Measurements from ENCODE around the gene M6PR. TPM values are rescaled to one million over a fixed set of nuclear protein-coding genes. Genes with fewer than 3 reads are reported as not detected.
"Not testable (repeated sequence)": the region's sequence is repeated elsewhere in the genome, so short reads cannot be mapped to it uniquely, and the experiment has no call there.

The M6PR gene
- total RNA-seq, 2 donors from 2014 or later = 78.4 to 83.6 TPM

- intact Hi-C loops (cut with DNase I) = loop anchor here in 1 of 2 donors (10.0 kb wide), 1 partner anchor 79 kb away; no protein-coding TSS in a partner anchor
- DNase-seq (ENCODE audit: low spot score) = no peak
These were observed 6.6 kb upstream of the M6PR start for GRCh38 chr12:8956073-8956472.

GRCh38 chr12:8953773-8954402 is 4.4 kb upstream of the M6PR start:
- intact Hi-C loops (cut with DNase I) = loop anchor here in 1 of 2 donors (10.0 kb wide), 1 partner anchor 81 kb away; no protein-coding TSS in a partner anchor
- no peak for DNase-seq (ENCODE audit: low spot score)

- no peak for DNase-seq (ENCODE audit: low spot score)
- intact Hi-C loops (cut with DNase I) = loop anchor here in 1 of 2 donors (10.0 kb wide), 1 partner anchor 83 kb away; no protein-coding TSS in a partner anchor
These were observed 2.3 kb upstream of the M6PR start for GRCh38 chr12:8951744-8952143.

GRCh38 chr12:8950702-8951478 is 1.4 kb upstream of the M6PR start:
- DNase-seq (ENCODE audit: low spot score) = no peak
- intact Hi-C loops (cut with DNase I) = loop anchor here in 1 of 2 donors (10.0 kb wide), 1 partner anchor 84 kb away; no protein-coding TSS in a partner anchor

- intact Hi-C loops (cut with DNase I) = loop anchor here in 1 of 2 donors (10.0 kb wide), 1 partner anchor 85 kb away; no protein-coding TSS in a partner anchor
- DNase-seq (ENCODE audit: low spot score) = no peak
These were observed 729 bp upstream of the M6PR start for GRCh38 chr12:8950221-8950527.

- intact Hi-C loops (cut with DNase I) = no loop called here
- no peak for DNase-seq (ENCODE audit: low spot score)
These were observed 624 bp downstream of the M6PR start for GRCh38 chr12:8948701-8949341.

- intact Hi-C loops (cut with DNase I) = no loop called here
- no peak for DNase-seq (ENCODE audit: low spot score)
These were observed 1.7 kb downstream of the M6PR start for GRCh38 chr12:8947737-8948136.

GRCh38 chr12:8946733-8947132 is 2.7 kb downstream of the M6PR start:
- intact Hi-C loops (cut with DNase I) = no loop called here
- no peak for DNase-seq (ENCODE audit: low spot score)

GRCh38 chr12:8943565-8944186 is 5.8 kb downstream of the M6PR start:
- DNase-seq (ENCODE audit: low spot score) = no peak

GRCh38 chr12:8941691-8942478 is 7.6 kb downstream of the M6PR start:
- intact Hi-C loops (cut with DNase I) = no loop called here
- no peak for DNase-seq (ENCODE audit: low spot score)

More at GRCh38 chr12:8943565-8944186, 5.8 kb downstream of the M6PR start:
- intact Hi-C loops (cut with DNase I) = no loop called here

- DNase-seq (ENCODE audit: low spot score); intact Hi-C loops (cut with DNase I): not testable (repeated sequence)
These were observed 11.5 kb downstream of the M6PR start for GRCh38 chr12:8937842-8938442.

GRCh38 chr12:8936735-8937134 is 12.7 kb downstream of the M6PR start:
- DNase-seq (ENCODE audit: low spot score) = no peak
- intact Hi-C loops (cut with DNase I) = no loop called here

- DNase-seq (ENCODE audit: low spot score) = not testable (repeated sequence)
These were observed 15.4 kb downstream of the M6PR start for GRCh38 chr12:8934080-8934479.

GRCh38 chr12:8932464-8932863 is 17.0 kb downstream of the M6PR start:
- DNase-seq (ENCODE audit: low spot score); intact Hi-C loops (cut with DNase I): not testable (repeated sequence)

More at GRCh38 chr12:8934080-8934479, 15.4 kb downstream of the M6PR start:
- intact Hi-C loops (cut with DNase I) = not testable (repeated sequence)

- DNase-seq (ENCODE audit: low spot score); intact Hi-C loops (cut with DNase I): not testable (repeated sequence)
These were observed 18.7 kb downstream of the M6PR start for GRCh38 chr12:8930655-8931323.

GRCh38 chr12:8922544-8922943 is 26.9 kb downstream of the M6PR start:
- no peak for DNase-seq (ENCODE audit: low spot score)
- intact Hi-C loops (cut with DNase I) = no loop called here

GRCh38 chr12:8919643-8920042 is 29.8 kb downstream of the M6PR start:
- intact Hi-C loops (cut with DNase I); DNase-seq (ENCODE audit: low spot score): not testable (repeated sequence)

- intact Hi-C loops (cut with DNase I) = no loop called here
These were observed 31.7 kb downstream of the M6PR start for GRCh38 chr12:8917751-8918150.

More at GRCh38 chr12:8917751-8918150, 31.7 kb downstream of the M6PR start:
- DNase-seq (ENCODE audit: low spot score) = no peak
